HepG2 (cell line): ENCODE results near the gene TM9SF2. TPM values are rescaled to one million over a fixed set of nuclear protein-coding genes. Genes with fewer than 3 reads are reported as not detected.

Experiments
- ATAC-seq: fragments of 200-7000 bp; cut with Tn5 transposase; 3 replicates; pipeline ENCODE4 v1.9.1; 2020; ENCODE audit warnings: mild to moderate bottlenecking, moderate library complexity
- BruUV-seq: library from RNA; stranded (reverse); fragments of 400-500 nt; replicated peaks from 2 replicates; lab custom pipeline; 2021; lab: Mats Ljungman, UMichigan
- CTCF ChIA-PET: fragments of 300-600 bp; formaldehyde crosslinking; extraction: SDS; loops from one replicate; lab custom pipeline; 2021; ENCODE audit warnings: low total read pairs, inconsistent platforms, low intra/inter-chr PET ratio; lab: Yijun Ruan, JAX
- POLR2A ChIA-PET: fragments of 350-600 bp; sonication (Branson Sonifier 250); formaldehyde crosslinking; loops from one replicate; lab custom pipeline; 2020; ENCODE audit warnings: antibody characterized with exemption, inconsistent platforms; lab: Yijun Ruan, JAX
- DNase-seq: peaks from one replicate; pipeline ENCODE4 v3.0.0-alpha.2; 2015; ENCODE audit warnings: low spot score
- FAIRE-seq: peaks from 3 replicates; lab custom pipeline; 2011; peaks lifted over from hg19 to GRCh38; lab: Jason Lieb, UNC
- H2AFZ ChIP-seq: one replicate; pipeline ENCODE4 v1.6.1; 2011; ENCODE audit warnings: low read length, inconsistent platforms
- H3K27ac ChIP-seq: fragments of 300-600 bp; 3 replicates; pipeline ENCODE4 v1.8.0; 2011; ENCODE audit warnings: mixed run types, mild to moderate bottlenecking, mixed read lengths, low read length, inconsistent platforms; ENCODE audit not compliant: insufficient read depth; ENCODE audit errors: extremely low read length
- H3K27me3 ChIP-seq, 2 experiments: fragments of 200-600 bp in 1 of 2; 2 replicates in 1 of 2; 3 replicates in 1 of 2; pipeline versions ENCODE4 v1.6.0 to v1.8.0; 2011; ENCODE audit warnings: low read length in 2 of 2, mild to moderate bottlenecking in 2 of 2, moderate library complexity in 2 of 2, inconsistent platforms in 1 of 2; ENCODE audit not compliant: insufficient read depth in 2 of 2, control insufficient read depth in 1 of 2
- H3K36me3 ChIP-seq, 2 experiments: fragments of 200-600 bp in 1 of 2; replicated peaks in 1 of 2; 2 replicates in 1 of 2; 3 replicates in 1 of 2; pipeline versions ENCODE4 v1.5.1 to v1.8.0; 2011; ENCODE audit warnings: low read length in 2 of 2, inconsistent platforms in 1 of 2; ENCODE audit not compliant: insufficient read depth in 2 of 2, control insufficient read depth in 1 of 2
- H3K4me1 ChIP-seq: 2 replicates; pipeline ENCODE4 v1.5.1; 2012; ENCODE audit warnings: low read length, inconsistent platforms; ENCODE audit not compliant: insufficient read depth
- H3K4me2 ChIP-seq: 2 replicates; pipeline ENCODE4 v1.6.0; 2011; ENCODE audit warnings: low read depth, low read length, inconsistent platforms
- H3K4me3 ChIP-seq, 3 experiments: fragments of 200-600 bp in 1 of 3; sonication (generic), shearing (Covaris generic) in 1 of 3; replicated peaks in 1 of 3; 2 replicates each; pipeline ENCODE4 v1.5.1; 2011 to 2016; ENCODE audit warnings: low read length in 3 of 3, inconsistent platforms in 2 of 3, low read depth in 2 of 3, mild to moderate bottlenecking in 2 of 3, control low read depth in 1 of 3, mixed read lengths in 1 of 3; ENCODE audit not compliant: insufficient read depth in 1 of 3
- H3K79me2 ChIP-seq: one replicate; pipeline ENCODE4 v1.6.1; 2011; ENCODE audit warnings: low read length, inconsistent platforms; ENCODE audit not compliant: insufficient read depth
- H3K9ac ChIP-seq: 2 replicates; pipeline ENCODE4 v1.6.0; 2011; ENCODE audit warnings: mild to moderate bottlenecking, low read depth, low read length, inconsistent platforms; ENCODE audit not compliant: insufficient read depth
- H3K9me3 ChIP-seq: 2 replicates; pipeline ENCODE4 v1.5.1; 2012; ENCODE audit warnings: mild to moderate bottlenecking, low read length
- H4K20me1 ChIP-seq: 2 replicates; pipeline ENCODE4 v1.6.0; 2011; ENCODE audit warnings: inconsistent platforms, mild to moderate bottlenecking, low read length, moderate library complexity; ENCODE audit not compliant: insufficient read depth
- EP300 ChIP-seq, 3 experiments: sonication (generic) in 1 of 3; formaldehyde crosslinking in 1 of 3; IDR thresholded peaks; 2 replicates each; pipeline versions ENCODE4 v1.5.1 to v1.6.1; 2011 to 2020; ENCODE audit warnings: low read depth in 2 of 3, low read length in 2 of 3, borderline replicate concordance in 1 of 3, improper control_type of control experiment in 1 of 3, mild to moderate bottlenecking in 1 of 3, missing genetic modification reagents in 1 of 3, moderate library complexity in 1 of 3
- NFE2L1 ChIP-seq: sonication (generic); formaldehyde crosslinking; IDR thresholded peaks from 2 replicates; pipeline ENCODE4 v1.4.0; 2020; ENCODE audit warnings: missing genetic modification reagents, mild to moderate bottlenecking, borderline replicate concordance
- PHF20 ChIP-seq: sonication (generic); formaldehyde crosslinking; IDR thresholded peaks from 2 replicates; pipeline ENCODE4 v1.5.0; 2020; ENCODE audit warnings: mild to moderate bottlenecking, missing genetic modification reagents
- TBX3 ChIP-seq: fragments of 450-650 bp; IDR thresholded peaks from 2 replicates; pipeline ENCODE4 v1.6.1; 2017; ENCODE audit warnings: antibody characterized with exemption, mild to moderate bottlenecking, inconsistent platforms, borderline replicate concordance
- ZNF329 ChIP-seq: sonication (generic); formaldehyde crosslinking; IDR thresholded peaks from 2 replicates; pipeline ENCODE4 v1.9.0; 2021; ENCODE audit warnings: low read depth, mild to moderate bottlenecking, missing genetic modification reagents
- ZNF431 ChIP-seq: sonication (generic); formaldehyde crosslinking; IDR thresholded peaks from 2 replicates; pipeline ENCODE4 v1.9.0; 2022; ENCODE audit warnings: missing genetic modification reagents, low read depth, mild to moderate bottlenecking, borderline replicate concordance
- whole genome bisulfite sequencing: methylation state at CpG from one replicate; pipeline ENCODE4 v1.1.6; 2017; ENCODE audit warnings: low lambda C conversion rate; 5-methylcytosine and 5-hydroxymethylcytosine counted together
- in situ Hi-C: cut with HindIII; loops from 2 replicates; pipeline ENCODE4 v1.10.0; 2017; ENCODE audit warnings: low pct_unique_long_range_greater_than_20kb; ENCODE audit not compliant: extremely low pct_ligation_motif_present
- intact Hi-C: fragments of 100-400 bp; cut with micrococcal nuclease; formaldehyde crosslinking; loops from one replicate; pipeline ENCODE4 v1.10.0; 2022; ENCODE audit not compliant: unreplicated experiment
- polyA plus RNA-seq, 8 experiments: library from polyadenylated mRNA; depleted of rRNA in 3 of 8; stranded (reverse) in 7 of 8; unstranded in 1 of 8; fragments of >200 nt; fragmentation: Illumina TruSeq in 4 of 8; extraction: Trizol in 4 of 8; gene quantifications; 2 replicates each; pipeline versions ENCODE4 v1.2.1 to v1.2.3, GENCODE V29; 2011 to 2016; ENCODE audit warnings: low read depth in 4 of 8, missing spikeins in 1 of 8, mixed read lengths in 1 of 8; ENCODE audit not compliant: insufficient read depth in 1 of 8
- total RNA-seq, 5 experiments: library from RNA; depleted of rRNA; stranded (reverse); fragments of >200 nt; fragmentation: Illumina TruSeq; extraction: Trizol; gene quantifications; 2 replicates each; pipeline ENCODE4 v1.2.3, GENCODE V29; 2016; ENCODE audit warnings: low read depth in 1 of 5
- TF ChIP-seq, protein P1 (sequence below): sonication (generic); formaldehyde crosslinking; IDR thresholded peaks from 2 replicates; pipeline ENCODE4 v1.8.0; 2022; ENCODE audit warnings: mild to moderate bottlenecking, missing genetic modification reagents, borderline replicate concordance
- TF ChIP-seq, protein P2 (sequence below): sonication (generic); formaldehyde crosslinking; IDR thresholded peaks from 2 replicates; pipeline ENCODE4; 2020; ENCODE audit warnings: missing genetic modification reagents, mild to moderate bottlenecking, borderline replicate concordance

Gene TM9SF2
- total and polyA plus RNA-seq, 2 of the 13 experiments (the other 11 are each of a cell fraction or from before 2014, with no cell fraction given): 94.1 to 123 TPM

DNA sequence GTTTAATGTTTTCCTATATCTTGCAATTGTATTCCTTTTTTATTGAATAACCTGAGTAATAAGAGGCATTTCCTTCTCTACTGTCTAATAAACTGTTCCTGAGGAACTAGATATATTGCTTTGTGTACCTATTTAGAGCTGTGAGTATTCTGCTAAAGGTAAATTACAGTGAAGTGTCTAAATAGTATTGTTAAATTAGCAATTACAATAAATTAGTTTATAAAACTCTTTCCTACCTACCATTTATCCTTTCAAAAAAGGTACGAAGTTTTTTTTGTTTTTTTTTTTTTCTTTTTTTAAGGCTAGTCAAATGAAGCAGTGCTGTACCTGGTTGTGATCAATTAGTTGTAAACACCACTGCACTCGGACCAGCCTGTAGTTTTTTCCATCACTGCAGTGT is 34.8 kb downstream of the TM9SF2 start (continued):
- TF ChIP-seq TBX3 (no peak), EP300 (IDR thresholded peaks at IDR 0.05; ENCODE audit: low read depth in 2 of 2, low read length in 2 of 2) (no peak), EP300 (CRISPR knock-in tag; IDR thresholded peaks at IDR 0.05; ENCODE audit: borderline replicate concordance) (no peak), ZNF329 (CRISPR knock-in tag) (no peak), NFE2L1 (no peak), PHF20 (CRISPR knock-in tag) (no peak)
- TF ChIP-seq, protein P1, sequence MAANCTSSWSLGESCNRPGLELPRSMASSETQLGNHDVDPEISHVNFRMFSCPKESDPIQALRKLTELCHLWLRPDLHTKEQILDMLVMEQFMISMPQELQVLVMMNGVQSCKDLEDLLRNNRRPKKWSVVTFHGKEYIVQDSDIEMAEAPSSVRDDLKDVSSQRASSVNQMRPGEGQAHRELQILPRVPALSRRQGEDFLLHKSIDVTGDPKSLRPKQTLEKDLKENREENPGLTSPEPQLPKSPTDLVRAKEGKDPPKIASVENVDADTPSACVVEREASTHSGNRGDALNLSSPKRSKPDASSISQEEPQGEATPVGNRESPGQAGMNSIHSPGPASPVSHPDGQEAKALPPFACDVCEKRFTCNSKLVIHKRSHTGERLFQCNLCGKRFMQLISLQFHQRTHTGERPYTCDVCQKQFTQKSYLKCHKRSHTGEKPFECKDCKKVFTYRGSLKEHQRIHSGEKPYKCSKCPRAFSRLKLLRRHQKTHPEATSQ (CRISPR knock-in tag): no peak

DNA sequence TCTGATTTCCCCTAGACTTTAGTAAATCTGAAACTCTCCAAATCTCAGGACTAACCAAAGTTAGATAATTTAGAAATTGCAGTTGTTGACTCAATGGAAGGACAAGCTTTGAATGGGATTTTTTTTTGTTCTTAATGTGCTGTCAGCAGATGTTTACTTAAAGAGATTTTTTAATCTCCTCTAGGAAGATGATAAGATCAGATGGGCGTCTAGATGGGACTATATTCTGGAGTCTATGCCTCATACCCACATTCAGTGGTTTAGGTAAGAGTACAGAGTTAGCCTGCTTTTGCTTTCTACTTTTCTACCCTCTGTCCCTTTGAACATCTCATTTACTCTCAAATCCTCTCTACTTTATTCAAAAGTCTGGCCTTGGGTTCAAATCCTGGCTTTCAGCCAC is 39.3 kb downstream of the TM9SF2 start:
- CTCF ChIA-PET: no interaction called here
- no peaks in the 10 kb centered on the region for H3K79me2 ChIP-seq
- no peaks in the 10 kb centered on the region for H3K4me1 ChIP-seq
- H4K20me1 ChIP-seq: no peaks in the 10 kb centered on the region
- no peak overlapping the region for H3K9ac ChIP-seq
- intact Hi-C loops: no loop called here
- WGBS: 100% methylated on average over 1 of the region's 1 CpG
- no peak overlapping the region for H3K4me3 ChIP-seq
- BruUV-seq: no TSS peak
- no peak for TF ChIP-seq ZNF431
- TF ChIP-seq, protein P2, sequence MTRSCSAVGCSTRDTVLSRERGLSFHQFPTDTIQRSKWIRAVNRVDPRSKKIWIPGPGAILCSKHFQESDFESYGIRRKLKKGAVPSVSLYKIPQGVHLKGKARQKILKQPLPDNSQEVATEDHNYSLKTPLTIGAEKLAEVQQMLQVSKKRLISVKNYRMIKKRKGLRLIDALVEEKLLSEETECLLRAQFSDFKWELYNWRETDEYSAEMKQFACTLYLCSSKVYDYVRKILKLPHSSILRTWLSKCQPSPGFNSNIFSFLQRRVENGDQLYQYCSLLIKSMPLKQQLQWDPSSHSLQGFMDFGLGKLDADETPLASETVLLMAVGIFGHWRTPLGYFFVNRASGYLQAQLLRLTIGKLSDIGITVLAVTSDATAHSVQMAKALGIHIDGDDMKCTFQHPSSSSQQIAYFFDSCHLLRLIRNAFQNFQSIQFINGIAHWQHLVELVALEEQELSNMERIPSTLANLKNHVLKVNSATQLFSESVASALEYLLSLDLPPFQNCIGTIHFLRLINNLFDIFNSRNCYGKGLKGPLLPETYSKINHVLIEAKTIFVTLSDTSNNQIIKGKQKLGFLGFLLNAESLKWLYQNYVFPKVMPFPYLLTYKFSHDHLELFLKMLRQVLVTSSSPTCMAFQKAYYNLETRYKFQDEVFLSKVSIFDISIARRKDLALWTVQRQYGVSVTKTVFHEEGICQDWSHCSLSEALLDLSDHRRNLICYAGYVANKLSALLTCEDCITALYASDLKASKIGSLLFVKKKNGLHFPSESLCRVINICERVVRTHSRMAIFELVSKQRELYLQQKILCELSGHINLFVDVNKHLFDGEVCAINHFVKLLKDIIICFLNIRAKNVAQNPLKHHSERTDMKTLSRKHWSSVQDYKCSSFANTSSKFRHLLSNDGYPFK (CRISPR knock-in tag): no peak
- TF ChIP-seq, all 625 proteins: peak for 0
- POLR2A ChIA-PET: no interaction called here
- FAIRE-seq: no peak
- Histone ChIP-seq H3K27ac (no peak overlapping the region), H2AFZ (no peak overlapping the region), H3K36me3 (peaks cover 10 to 66% of the 10 kb centered on the region in 2 experiments), H3K4me2 (no peak overlapping the region), H3K9me3 (no peaks in the 10 kb centered on the region), H3K27me3 (no peaks in the 10 kb centered on the region)
- DNase-seq: no peak
- in situ Hi-C loops: no loop called here
- no peak for ATAC-seq
